Activated gamma-delta T cell treated with Interleukin-2 at 50 U/mL for 16 hours (primary cell): Measurements from ENCODE around the gene CRIP3.

Experiments used
- DNase-seq: peaks from one replicate; pipeline ENCODE4 v3.0.0-alpha.2; 2020

The CRIP3 gene

DNA sequence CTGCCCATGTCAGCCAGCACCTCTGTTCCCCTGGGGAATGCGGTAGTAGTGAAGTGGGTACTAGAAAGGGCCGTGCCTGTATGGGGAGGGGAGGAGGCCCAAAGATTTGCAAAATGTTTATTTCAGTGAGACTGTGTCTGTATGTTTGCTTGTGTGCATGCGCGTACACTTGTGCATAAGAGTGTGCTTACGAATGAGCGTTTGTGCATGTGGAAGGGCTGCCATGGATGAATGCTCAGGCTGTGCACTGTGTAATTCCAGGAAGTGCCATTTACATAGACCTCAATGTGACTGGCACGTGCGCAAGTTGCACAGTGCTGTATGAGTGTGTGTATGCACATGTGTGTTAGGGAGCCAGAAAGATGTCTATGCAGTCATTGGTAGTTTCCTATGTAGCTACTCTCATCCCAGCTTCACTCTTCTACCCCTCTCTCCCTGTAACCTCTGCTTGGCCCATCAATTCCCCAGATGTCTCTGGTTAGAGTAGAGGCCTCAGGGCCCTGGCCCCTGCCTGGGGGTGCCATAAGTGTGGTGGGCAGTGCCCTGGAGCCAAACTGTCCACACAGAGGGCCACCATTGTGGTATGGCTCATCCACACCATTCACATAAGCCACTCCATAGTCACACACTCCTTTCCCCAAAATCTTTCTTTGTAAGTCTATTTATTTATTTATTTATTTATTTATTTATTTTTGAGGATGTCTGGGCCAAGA is 37.4 kb downstream of the CRIP3 start:
- no peak for DNase-seq

DNA sequence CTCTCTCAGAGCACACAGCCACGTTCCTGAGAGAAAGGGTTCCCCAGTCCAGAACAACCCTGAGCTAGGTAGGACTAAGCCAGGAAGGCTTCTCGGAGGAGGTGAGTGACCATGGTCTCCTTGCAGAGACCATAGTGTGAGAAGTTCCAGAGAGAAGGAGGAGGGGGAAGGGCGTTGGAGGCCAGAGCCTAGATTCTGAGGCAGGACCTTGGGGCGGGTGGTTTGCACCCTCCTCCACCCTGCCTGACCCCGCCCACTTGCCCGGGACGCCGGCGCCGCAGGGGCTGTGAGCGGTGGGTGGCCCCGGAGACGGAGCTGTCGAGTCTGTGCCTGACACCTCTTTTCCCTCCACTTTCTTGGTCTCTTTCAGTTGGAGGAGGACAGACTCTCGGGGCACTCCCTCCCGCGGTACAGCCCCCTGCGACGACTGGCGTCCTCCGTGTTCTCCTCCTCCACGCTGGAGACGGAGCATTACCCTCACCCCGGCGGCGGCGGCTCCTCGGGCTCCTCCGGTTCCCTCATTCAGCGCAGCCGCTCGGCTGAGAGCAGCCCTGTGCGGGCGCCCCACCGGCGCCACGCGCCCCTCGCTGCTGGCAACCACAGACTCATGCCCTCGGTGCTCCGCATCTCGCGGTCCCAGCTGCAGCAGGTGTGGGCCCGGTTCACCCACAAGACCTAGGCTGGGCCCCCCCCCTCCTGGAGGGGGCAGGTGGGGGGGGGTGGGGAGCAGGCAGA is 39.2 kb downstream of the CRIP3 start:
- peak; percentile 32 for DNase-seq

DNA sequence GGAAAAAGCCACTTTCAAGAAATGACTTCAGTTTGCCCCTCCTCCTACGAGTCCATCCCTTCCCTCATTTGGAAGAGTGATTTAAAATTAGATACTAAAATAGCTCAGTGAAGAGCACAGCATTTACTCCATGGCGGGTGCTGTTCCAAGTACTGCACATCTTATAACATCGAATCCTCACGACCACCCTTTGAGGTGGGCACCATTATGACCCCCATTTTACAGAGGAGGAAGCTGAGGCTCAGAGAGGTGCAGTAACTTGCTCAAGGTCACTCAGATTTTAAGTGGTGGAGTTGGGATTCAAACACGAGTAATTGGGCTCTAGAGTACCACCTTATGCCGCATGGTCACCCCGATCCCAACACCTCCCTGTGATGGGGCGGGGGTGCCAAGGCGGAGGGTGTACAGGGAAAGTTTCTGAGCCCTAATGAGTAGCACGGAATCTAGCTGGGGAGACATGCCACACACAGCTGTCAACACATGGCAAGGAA is 39.8 kb downstream of the CRIP3 start:
- DNase-seq: no peak

DNA sequence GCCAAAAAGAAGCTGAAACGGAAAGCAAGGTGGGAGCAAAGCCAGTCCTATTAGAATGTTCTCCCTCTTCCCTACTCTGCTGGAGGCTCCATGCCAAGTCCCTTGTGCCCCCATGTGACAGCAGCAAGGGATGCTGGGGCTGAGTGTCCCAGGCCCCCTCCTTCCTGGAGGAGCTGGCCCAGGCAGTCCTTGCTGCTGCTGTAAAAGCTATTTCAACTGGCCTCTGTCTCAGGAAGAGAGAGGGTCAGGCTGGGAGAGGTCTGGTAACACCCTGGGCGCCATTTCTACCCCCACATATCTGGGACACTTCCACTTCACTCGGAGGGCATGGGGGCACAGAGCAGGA is 40.3 kb downstream of the CRIP3 start:
- no peak for DNase-seq

DNA sequence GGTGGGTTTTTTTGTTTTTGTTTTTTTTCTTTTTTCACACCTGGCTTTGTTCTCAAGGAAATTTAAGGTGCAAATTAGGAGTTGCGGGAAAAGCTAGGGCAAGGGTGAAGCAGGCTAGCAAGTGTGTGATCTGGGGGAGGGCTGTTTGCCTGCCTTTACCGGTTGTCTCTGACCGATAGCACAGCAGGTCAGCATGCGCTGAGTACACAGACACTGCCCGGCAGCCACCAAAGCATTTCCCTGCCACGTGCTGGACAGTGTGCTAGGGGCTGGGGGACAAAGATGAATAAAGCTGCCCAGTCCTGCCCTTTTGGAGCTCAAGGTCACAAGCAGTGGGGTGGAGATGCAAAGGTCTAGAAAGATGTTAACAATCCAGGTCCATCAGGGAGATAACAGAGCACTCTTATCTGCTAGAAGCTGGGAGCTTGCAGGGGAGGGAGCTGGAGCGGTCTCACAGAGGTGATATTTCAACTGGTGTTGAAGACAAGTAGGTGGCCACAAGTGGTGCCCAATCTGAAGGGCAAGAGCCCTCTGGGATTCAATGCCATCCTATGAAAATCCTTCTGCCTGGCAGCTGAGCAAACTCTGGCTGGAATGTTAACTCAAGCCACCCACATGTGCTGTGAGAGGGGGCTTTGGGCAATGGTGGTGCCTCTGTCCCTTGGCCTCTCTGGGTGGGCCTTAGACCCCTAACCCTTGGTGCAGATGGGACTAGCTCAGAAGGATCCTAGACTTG is 40.8 kb downstream of the CRIP3 start:
- DNase-seq: no peak

DNA sequence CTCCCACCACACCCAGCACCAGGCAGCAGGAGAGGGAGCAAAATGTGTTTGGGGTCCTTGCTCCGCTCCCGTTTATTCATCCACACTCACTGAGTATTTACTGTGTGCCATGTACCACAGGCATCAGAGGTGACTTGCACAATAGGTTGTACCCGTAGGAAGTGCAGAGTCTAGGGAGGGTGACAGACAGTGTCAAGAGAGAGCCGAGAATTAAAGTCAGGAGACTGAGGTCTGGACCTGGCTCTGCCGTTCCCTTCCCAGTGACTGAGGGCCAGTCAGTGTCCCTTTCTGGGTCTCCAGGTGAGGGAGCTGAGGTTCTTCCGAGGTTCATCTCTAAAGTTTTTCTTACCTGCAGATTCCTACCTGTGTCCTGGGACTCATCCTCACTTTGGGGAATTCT is 43.1 kb downstream of the CRIP3 start:
- DNase-seq: no peak

DNA sequence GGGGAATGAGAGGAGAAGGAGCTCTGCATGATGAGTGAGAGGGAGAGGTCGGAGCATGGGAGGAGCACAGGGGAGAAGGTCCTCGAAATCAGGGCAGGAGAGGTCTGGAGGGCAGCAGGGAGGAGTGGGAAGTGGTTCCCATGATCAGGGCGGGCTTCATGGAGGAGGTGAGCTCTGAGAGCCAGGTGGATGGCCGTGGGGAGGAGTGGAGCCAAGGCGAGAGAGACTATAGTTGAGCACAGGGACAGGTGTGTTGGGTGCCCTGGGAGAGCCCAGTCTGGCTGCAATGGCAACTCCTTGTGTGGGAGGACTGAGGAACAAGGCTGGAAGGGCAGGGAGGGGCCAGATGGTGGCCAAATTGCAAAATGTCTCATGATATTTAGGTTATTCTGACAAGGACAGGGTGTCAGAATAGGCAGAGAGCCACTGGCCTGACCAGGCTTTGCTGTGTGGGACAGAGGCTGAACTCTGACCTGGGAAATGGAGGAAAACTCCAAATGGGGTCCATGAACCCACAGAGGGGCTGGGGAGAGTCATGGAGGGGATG is 44.0 kb downstream of the CRIP3 start:
- DNase-seq: no peak

DNA sequence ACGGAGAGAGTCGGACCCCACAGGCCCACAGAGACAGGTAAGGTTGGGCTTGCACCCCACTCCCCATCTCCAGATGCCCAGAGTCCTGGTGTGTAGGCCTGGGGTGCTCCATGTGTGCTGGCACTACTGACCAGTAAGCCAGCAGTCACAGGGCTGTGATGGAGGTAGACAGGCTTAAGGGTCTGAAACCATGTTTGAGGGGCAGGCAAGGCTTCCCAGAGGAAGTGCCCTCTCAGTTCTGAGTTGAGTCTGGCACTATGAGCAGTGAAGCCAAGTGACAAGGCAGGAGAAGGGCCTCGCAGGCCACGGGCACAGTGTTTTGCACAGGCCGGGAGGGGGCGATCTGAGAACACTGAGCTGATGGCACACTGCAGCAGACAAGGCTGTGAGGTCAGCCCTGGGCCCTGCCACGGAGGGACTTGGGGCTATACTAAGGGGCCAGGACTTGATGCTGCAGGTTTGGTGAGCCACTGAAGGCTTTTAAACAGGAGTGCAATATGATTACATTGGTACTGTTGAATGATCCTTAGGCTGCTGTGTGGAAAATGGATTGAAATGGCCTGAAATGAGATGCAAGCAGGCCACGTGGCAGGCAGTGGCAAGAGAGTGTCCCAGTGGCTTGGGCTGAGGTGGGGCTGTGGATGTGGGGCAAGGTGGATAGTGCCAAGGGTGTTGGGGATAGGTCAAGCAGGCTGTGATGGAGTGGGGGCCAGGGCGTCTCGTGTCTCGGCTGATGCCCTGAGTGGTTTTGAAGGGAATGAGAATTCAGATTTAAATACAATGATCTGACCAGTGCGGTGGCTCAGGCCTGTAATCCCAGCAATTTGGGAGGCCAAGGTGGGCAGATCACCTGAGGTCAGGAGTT is 45.1 kb downstream of the CRIP3 start:
- peak; percentile 73 for DNase-seq

DNA sequence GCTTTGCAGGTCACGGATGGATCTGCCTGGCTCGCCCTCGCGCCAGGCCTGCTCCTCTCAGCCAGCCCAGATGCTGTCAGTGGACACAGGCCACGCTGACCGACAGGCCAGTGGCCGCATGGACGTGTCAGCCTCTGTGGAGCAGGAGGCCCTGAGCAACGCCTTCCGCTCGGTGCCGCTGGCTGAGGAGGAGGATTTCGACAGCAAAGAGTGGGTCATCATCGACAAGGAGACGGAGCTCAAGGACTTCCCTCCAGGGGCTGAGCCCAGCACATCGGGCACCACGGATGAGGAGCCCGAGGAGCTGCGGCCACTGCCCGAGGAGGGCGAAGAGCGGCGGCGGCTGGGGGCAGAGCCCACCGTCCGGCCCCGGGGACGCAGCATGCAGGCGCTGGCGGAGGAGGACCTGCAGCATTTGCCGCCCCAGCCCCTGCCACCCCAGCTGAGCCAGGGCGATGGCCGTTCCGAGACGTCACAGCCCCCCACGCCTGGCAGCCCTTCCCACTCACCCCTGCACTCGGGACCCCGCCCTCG is 45.8 kb downstream of the CRIP3 start:
- DNase-seq: no peak

DNA sequence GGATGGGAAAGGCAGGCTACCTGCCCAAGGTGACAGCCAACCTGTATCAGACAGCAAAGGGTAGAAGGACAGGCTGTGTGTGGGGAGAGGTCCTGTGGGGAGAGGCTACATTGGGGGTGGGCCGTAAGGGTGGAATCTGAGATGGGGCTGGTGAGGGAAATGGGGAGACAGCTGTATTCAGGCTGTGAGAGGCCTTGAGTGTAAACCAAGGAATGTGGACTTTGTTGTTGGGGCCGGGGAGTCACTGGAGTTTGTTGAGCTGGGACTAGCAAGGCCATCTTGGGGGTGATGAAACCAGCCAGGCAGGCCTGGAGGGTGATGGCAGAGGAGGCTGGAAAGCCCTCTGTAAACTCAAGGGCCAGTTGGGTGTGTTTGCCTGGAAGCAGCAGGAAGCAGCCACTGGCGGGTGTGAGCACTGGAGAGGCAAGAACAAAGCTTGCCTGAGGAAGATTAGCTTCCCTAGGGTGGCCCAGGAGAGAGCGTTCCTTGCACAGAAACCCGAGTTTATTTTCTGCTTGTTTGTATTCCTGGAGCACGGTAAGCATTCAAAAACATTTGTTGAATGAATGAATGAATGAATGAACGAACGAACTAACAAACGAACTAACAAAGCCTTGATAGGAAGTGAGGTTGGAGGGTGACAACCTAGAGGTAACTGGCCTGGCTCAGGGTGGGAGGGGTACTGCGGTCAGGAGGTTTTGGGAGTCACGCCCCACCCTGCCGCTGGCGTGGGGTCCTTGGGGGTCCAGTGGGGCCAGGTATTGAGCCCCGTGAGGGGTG is 46.4 kb downstream of the CRIP3 start:
- no peak for DNase-seq

DNA sequence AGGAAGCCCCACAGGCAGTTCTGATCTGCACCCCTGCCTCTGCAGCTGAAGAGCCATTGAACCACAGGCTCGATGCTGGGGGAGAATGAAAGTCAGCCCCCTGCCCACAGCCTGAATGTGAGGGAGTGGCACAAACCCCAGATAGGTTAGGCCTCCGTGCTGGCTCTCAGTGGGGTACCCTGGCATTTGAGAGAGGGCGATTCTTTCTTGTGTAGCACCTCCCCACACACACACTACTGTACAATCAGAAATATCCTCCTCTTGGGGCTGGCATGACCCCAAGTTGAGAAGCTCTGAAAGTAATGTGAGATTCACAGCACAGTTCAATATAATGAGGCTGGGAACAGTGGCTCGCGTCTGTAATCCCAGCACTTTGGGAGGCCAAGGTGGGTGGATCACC is 47.4 kb downstream of the CRIP3 start:
- no peak for DNase-seq

DNA sequence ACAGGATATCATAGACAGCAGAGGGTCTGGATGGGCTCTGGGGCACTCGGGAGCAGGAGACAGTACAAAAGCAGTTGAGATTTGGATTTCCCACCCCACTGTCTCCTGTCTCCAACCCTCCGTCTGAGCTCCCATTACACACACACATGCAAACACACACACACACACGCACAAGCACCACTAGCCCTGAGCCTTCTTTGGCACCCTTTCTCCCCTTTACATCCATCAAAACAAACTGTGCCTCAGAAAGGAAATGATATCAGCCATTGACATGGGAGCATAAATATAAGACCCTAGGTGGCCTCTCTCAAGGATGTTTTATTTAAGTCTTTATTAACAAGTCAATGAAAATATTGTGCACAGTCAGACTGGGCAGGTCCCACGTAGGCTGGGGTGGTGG is 47.8 kb downstream of the CRIP3 start:
- DNase-seq: no peak

DNA sequence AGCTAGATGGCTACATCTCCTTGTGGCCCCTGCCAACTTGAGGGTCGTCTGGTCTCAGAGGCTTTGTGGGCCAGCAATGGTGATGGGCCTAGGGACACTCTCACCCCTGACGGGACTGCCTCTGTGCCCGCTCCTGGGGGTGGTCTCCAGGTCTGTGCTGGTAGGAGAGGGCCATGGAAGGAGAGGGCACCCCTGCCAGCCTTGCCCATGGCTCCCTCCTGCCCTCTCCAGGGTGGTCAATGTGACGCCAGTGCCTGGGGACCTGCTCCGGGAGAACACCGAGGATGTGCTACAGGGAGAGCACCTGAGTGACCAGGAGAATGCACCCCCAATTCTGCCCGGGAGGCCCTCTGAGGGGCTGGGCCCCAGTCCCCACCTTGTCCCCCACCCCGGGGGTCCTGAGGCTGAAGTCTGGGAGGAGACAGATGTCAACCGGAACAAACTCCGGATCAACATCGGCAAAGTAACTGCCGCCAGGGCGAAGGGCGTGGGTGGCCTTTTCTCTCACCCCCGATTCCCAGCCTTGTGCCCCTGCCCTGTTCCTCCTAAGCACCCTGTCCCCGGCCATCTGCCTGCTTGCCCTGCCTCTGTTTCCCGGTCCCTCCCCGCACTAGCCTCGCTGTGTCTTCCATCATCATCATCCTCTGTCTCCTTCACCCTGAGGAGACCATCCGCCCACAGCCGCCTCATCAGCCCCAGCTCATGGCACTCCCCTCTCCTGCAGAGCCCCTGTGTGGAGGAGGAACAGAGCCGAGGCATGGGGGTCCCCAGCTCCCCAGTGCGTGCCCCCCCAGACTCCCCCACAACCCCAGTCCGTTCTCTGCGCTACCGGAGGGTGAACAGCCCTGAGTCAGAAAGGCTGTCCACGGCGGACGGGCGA is 49.6 kb downstream of the CRIP3 start:
- DNase-seq: no peak

DNA sequence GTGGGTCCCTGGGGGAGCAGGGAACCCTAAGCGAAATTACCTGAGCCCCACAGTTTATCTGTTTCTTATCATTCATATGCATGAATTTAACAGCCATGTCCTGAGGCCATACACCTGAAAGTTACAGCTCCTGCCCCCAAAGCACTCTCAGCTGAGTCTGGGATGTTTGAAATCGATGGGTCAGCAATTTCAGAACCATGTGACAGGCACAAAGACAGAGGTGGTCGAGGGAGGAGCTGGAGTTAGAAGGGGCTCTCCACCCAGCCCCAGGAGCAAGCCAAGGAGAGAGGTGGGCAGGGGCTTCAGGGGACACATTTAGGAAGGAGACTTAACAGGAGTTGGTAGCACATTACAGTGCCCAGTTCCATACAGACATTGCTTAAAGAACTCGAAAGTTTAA is 50.4 kb downstream of the CRIP3 start:
- DNase-seq: no peak

DNA sequence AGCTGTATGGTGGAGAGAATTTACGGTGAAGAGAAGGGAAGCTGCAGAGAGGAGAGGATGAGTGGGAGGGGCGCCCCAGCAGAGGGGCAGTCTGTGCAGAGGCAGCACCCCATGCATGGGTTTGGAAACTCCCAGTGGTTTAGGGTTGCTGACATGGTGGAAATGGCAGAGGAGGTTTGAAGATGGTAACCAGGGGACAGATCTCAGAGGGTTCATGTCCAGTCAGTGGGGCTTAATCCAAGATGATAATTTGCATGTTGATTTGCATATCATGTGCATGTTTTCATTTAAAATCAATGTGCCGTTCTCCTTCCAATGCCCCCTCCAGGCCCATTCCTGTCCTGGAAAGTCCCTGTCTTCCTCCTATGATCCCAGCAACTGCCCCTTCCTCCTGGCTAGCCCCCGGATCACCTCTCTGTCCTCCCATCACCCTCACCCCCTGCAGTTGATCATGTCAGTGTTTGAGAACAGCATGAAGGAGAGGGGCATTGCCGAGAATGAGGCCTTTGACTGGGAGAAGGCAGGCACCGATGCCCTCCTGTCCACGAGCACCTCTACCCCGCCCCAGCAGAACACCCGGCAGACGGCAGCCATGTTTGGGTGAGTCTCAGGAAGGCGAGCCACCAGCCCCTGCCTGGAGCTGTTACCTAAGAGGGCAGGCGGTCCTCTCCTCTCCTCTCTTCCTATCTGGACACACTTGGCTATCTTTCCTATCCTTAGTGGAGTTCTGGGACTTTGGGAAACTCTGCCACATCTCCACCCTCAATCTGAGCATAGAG is 51.1 kb downstream of the CRIP3 start:
- no peak for DNase-seq

DNA sequence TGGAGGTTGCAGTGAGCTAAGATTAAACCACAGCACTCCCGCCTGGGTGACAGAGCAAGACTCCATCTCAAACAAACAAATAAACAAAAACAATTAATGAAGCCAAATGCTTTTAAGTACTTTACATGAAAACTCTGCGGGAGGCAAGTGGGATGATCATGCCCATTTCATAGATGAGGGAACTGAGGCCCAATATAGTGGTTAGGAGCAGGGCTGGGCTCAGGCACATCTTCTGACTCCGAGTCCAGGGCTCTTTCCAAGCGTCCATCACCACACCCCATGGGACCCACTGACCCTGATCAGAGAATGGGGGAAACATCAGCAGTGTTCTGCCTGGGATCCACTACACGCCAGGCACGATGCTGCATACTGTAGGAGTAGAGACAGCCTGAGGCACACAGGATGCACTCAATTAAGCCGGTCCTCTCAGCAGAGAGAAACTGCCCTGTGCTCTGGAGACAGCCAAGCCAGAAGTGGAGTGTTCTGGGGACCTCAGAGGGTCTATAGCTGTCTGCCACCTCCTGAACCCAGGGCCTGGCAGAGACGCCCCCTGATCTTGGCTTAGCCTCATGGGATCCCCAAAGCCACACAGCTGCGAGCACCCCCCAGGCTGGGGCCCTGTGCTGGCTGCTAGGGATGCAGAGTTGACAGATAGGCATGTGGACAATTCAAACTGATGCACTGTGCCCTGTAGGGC is 51.8 kb downstream of the CRIP3 start:
- DNase-seq: no peak
